Testis (tissue), 2 donors: ENCODE results near the gene ZC3H10.

Experiments used
- CTCF ChIP-seq, 3 experiments: fragments of 450-650 bp in 2 of 3; fragments of 200-600 bp in 1 of 3; sonication (generic) in 1 of 3; IDR thresholded peaks; one replicate each; pipeline ENCODE4 v1.5.1; 2016 to 2019; ENCODE audit warnings: antibody characterized with exemption in 3 of 3, mild to moderate bottlenecking in 2 of 3, moderate library complexity in 1 of 3
- POLR2A ChIP-seq: fragments of 450-650 bp; IDR thresholded peaks from one replicate; pipeline ENCODE4 v1.6.1; 2017; ENCODE audit warnings: antibody characterized with exemption, mild to moderate bottlenecking, moderate library complexity

GRCh38 chr12:56079723-56080555, 38.1 kb upstream of the ZC3H10 start, which contains the start of gene ERBB3:
- no peak for TF ChIP-seq CTCF (IDR thresholded peaks at IDR 0.05)
- TF ChIP-seq POLR2A: no peak
